Measurements from ENCODE around the gene GFOD2. TPM values are rescaled to one million over a fixed set of nuclear protein-coding genes. Genes with fewer than 3 reads are reported as not detected.
"Not testable (repeated sequence)": the region's sequence is repeated elsewhere in the genome, so short reads cannot be mapped to it uniquely, and the experiment has no call there.

Gene GFOD2
- total RNA-seq, 1 donor from 2014 or later = 31.7 TPM

- Mint-ChIP-seq H3K4me3 (no peak overlapping the region), H3K9me3 (no peaks in the 10 kb centered on the region), H3K27ac (no peak overlapping the region), H3K36me3 (peaks cover 10% of the 10 kb centered on the region), H3K27me3 (no peaks in the 10 kb centered on the region), H3K4me1 (ENCODE audit: unreplicated experiment) (no peaks in the 10 kb centered on the region)
- TF ChIP-seq CTCF (conservative IDR thresholded peaks at IDR 0.05) = no peak
- DNase-seq (ENCODE audit: extremely low spot score, unreplicated experiment) = no peak
These were observed 38.9 kb upstream of the GFOD2 start for GRCh38 chr16:67758006-67758405.

GRCh38 chr16:67752641-67753040, 33.5 kb upstream of the GFOD2 start:
- no peak for TF ChIP-seq CTCF (conservative IDR thresholded peaks at IDR 0.05)
- no peak overlapping the region for H3K27ac Mint-ChIP-seq
- no peak overlapping the region for H3K4me3 Mint-ChIP-seq
- H3K27me3 Mint-ChIP-seq = no peaks in the 10 kb centered on the region
- no peaks in the 10 kb centered on the region for H3K36me3 Mint-ChIP-seq
- H3K4me1 Mint-ChIP-seq (ENCODE audit: unreplicated experiment) = peaks cover 3% of the 10 kb centered on the region
- H3K9me3 Mint-ChIP-seq = no peaks in the 10 kb centered on the region
- no peak for DNase-seq (ENCODE audit: extremely low spot score, unreplicated experiment)

GRCh38 chr16:67751331-67751730, 32.2 kb upstream of the GFOD2 start:
- H3K27me3 Mint-ChIP-seq; H3K27ac Mint-ChIP-seq; H3K9me3 Mint-ChIP-seq; H3K4me1 Mint-ChIP-seq (ENCODE audit: unreplicated experiment); DNase-seq (ENCODE audit: extremely low spot score, unreplicated experiment); H3K4me3 Mint-ChIP-seq; H3K36me3 Mint-ChIP-seq: not testable (repeated sequence)

DNA sequence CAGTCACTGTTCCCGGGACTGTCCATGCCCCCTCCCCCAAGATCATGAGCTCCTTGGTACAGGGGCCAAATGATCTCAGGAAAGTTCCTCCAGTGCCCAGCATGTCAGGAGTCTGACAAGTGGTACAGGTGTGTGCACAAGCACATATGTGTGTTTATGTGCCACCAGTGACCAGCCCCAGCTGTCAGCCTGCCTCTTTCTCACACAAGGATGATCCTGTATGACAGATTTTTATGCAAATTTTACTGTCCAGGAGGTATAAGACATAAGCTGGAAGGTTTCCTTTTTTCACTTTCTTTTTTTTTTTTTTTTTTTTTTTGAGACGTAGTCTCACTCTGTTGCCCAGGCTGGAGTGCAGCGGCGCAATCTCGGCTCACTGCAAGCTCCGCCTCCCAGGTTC, 31.4 kb upstream of the GFOD2 start:
- no peak for TF ChIP-seq CTCF (conservative IDR thresholded peaks at IDR 0.05)
- DNase-seq (ENCODE audit: extremely low spot score, unreplicated experiment) = no peak
- no peaks in the 10 kb centered on the region for H3K9me3 Mint-ChIP-seq
- no peak overlapping the region for H3K27ac Mint-ChIP-seq
- no peak overlapping the region for H3K4me3 Mint-ChIP-seq
- H3K27me3 Mint-ChIP-seq = no peaks in the 10 kb centered on the region
- peaks cover 3% of the 10 kb centered on the region for H3K4me1 Mint-ChIP-seq (ENCODE audit: unreplicated experiment)
- no peaks in the 10 kb centered on the region for H3K36me3 Mint-ChIP-seq

- TF ChIP-seq CTCF (conservative IDR thresholded peaks at IDR 0.05) = no peak
- no peaks in the 10 kb centered on the region for H3K36me3 Mint-ChIP-seq
- H3K27me3 Mint-ChIP-seq = no peaks in the 10 kb centered on the region
- H3K4me3 Mint-ChIP-seq = no peak overlapping the region
- no peaks in the 10 kb centered on the region for H3K9me3 Mint-ChIP-seq
- no peak overlapping the region for H3K27ac Mint-ChIP-seq
- H3K4me1 Mint-ChIP-seq (ENCODE audit: unreplicated experiment) = peaks cover 3% of the 10 kb centered on the region
- DNase-seq (ENCODE audit: extremely low spot score, unreplicated experiment) = no peak
These were observed 30.4 kb upstream of the GFOD2 start for GRCh38 chr16:67749436-67750078.

GRCh38 chr16:67748834-67749233, 29.7 kb upstream of the GFOD2 start:
- TF ChIP-seq CTCF (conservative IDR thresholded peaks at IDR 0.05) = no peak
- Mint-ChIP-seq H3K36me3 (peaks cover 4% of the 10 kb centered on the region), H3K27me3 (no peaks in the 10 kb centered on the region), H3K27ac (no peak overlapping the region), H3K9me3 (no peaks in the 10 kb centered on the region), H3K4me1 (ENCODE audit: unreplicated experiment) (peaks cover 3% of the 10 kb centered on the region), H3K4me3 (no peak overlapping the region)
- no peak for DNase-seq (ENCODE audit: extremely low spot score, unreplicated experiment)

Measured in type B pancreatic cell (in vitro differentiated cells).